Measurements from ENCODE around the gene LARP4.
"Not testable (repeated sequence)": the region's sequence is repeated elsewhere in the genome, so short reads cannot be mapped to it uniquely, and the experiment has no call there.

LARP4 gene

DNA sequence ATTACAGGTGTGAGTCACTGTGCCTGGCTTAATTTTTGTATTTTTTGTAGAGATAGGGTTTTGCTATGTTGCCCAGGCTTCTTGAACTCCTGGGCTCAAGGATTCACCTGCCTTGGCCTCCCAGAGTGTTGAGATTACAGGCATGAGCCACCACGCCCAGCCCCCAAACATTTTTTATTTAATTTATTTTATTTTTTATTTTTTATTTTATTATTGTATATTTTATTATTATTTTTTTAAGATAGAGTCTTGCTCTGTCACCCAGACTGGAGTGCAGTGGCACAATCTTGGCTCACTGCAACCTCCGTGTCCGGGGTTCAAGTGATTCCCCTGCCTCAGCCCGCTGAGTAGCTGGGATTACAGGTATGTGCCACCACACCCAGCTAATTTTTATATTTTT, 121.1 kb downstream of the LARP4 start:
- not testable (repeated sequence) for H3K4me3 Mint-ChIP-seq, ATAC-seq, H3K27ac Mint-ChIP-seq, H3K27me3 Mint-ChIP-seq, H3K9me3 Mint-ChIP-seq, DNase-seq
- peaks cover 61% of the 10 kb centered on the region for H3K4me1 Mint-ChIP-seq

DNA sequence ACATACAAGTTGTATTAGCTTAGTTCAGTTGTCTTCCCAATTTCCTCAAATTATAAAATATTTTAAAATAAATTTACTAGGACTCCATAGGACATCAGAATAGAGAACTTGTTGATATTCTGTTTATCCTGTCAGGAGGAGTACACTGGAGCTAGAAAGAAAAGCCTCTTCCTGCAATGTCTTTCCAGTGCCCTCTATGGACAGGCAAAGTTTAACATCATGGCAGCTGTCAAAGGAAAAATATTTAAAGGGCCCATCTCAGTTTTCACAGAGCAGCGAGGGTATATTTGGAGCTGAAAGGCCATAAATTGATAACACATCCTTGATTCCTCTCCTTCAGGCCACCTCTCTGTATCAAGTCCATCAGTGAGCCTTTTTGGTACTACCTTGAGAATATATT, 123.1 kb downstream of the LARP4 start:
- Mint-ChIP-seq H3K4me1 (peaks cover 60% of the 10 kb centered on the region), H3K27me3 (no peaks in the 10 kb centered on the region), H3K9me3 (no peaks in the 10 kb centered on the region), H3K27ac (no peak overlapping the region), H3K4me3 (no peak overlapping the region)
- no peak for DNase-seq
- no peak for ATAC-seq

GRCh38 chr12:50524621-50525020, 123.9 kb downstream of the LARP4 start:
- Mint-ChIP-seq H3K27ac (peak overlapping the region in 1 of 2 donors; percentile 27), H3K27me3 (no peaks in the 10 kb centered on the region), H3K4me1 (peaks cover 59% of the 10 kb centered on the region), H3K9me3 (no peaks in the 10 kb centered on the region), H3K4me3 (no peak overlapping the region)
- ATAC-seq: no peak
- DNase-seq: no peak

DNA sequence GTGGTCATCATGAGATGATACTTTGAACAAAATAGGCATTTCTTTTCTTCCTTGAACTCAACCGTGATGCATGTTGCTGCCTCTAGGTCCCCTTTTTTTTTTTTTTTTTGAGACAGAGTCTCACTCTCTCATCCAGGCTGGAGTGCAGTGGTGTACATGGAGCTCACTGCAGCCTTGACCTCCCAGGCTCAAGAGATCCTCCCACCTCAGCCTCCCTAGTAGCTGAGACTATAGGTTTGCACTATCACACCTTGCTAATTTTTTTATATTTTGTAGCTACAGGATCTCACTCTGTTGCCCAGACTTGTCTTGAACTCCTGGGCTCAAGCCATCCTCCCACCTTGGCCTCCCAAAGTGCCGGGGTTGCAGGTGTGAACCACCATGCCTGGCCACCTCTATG, 124.7 kb downstream of the LARP4 start:
- no peak for DNase-seq
- peaks cover 51% of the 10 kb centered on the region for H3K4me1 Mint-ChIP-seq
- ATAC-seq: no peak
- no peaks in the 10 kb centered on the region for H3K9me3 Mint-ChIP-seq
- H3K27ac Mint-ChIP-seq: no peak overlapping the region
- no peak overlapping the region for H3K4me3 Mint-ChIP-seq
- H3K27me3 Mint-ChIP-seq: no peaks in the 10 kb centered on the region

DNA sequence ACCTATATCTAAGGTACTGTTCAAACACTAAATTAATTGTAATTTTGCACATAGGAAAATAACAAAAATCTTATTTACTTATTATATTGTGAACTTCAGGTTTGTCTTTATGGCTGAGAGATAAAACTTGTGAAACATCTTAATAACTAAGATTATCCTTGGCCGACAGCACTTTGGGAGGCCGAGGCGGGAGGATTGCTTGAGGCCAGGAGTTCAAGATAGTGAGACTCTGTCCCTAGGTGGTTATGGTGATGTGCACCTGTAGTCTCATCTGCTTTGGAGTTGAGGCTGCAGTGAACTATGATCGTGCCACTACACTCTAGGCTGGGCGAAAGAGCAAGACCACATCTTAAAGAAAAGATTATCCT, 126.7 kb downstream of the LARP4 start:
- DNase-seq: no peak
- no peak overlapping the region for H3K4me3 Mint-ChIP-seq
- H3K9me3 Mint-ChIP-seq: no peaks in the 10 kb centered on the region
- H3K27ac Mint-ChIP-seq: no peak overlapping the region
- ATAC-seq: no peak
- H3K4me1 Mint-ChIP-seq: peaks cover 41% of the 10 kb centered on the region
- H3K27me3 Mint-ChIP-seq: no peaks in the 10 kb centered on the region

- Mint-ChIP-seq H3K27me3 (no peaks in the 10 kb centered on the region), H3K4me1 (peaks cover 35% of the 10 kb centered on the region), H3K9me3 (no peaks in the 10 kb centered on the region), H3K4me3 (peak overlapping the region in 1 of 2 donors; percentile 13), H3K27ac (peak overlapping the region in 1 of 2 donors; percentile 1)
- ATAC-seq (no peak), DNase-seq (no peak)
These were observed 128.1 kb downstream of the LARP4 start for GRCh38 chr12:50528800-50529199.

GRCh38 chr12:50529345-50529744, 128.7 kb downstream of the LARP4 start:
- ATAC-seq (no peak), DNase-seq (no peak)
- H3K27me3 Mint-ChIP-seq: no peaks in the 10 kb centered on the region
- no peaks in the 10 kb centered on the region for H3K9me3 Mint-ChIP-seq
- H3K4me3 Mint-ChIP-seq: no peak overlapping the region
- H3K27ac Mint-ChIP-seq: no peak overlapping the region
- peaks cover 29% of the 10 kb centered on the region for H3K4me1 Mint-ChIP-seq
